GM03348 (cell line): Measurements from ENCODE around the gene SYNPO2.
A peak's percentile ranks its signal among the peaks of the same experiment; 100 is the strongest.
"Not testable (repeated sequence)": the region's sequence is repeated elsewhere in the genome, so short reads cannot be mapped to it uniquely, and the experiment has no call there.

ENCODE experiments used
- DNase-seq: peaks from one replicate; pipeline ENCODE4 v3.0.0; 2012; ENCODE audit warnings: low spot score

Gene SYNPO2

GRCh38 chr4:119067670-119068360 lies 179.2 kb downstream of the SYNPO2 start:
- not testable (repeated sequence) for DNase-seq

- DNase-seq = no peak
These were observed 179.9 kb downstream of the SYNPO2 start for GRCh38 chr4:119068529-119068962.

GRCh38 chr4:119070301-119070700 lies 181.6 kb downstream of the SYNPO2 start:
- no peak for DNase-seq

- no peak for DNase-seq
These were observed 192.3 kb downstream of the SYNPO2 start for GRCh38 chr4:119080721-119081541.

- no peak for DNase-seq
These were observed 192.8 kb downstream of the SYNPO2 start for GRCh38 chr4:119081542-119081859.

GRCh38 chr4:119081943-119082342 lies 193.3 kb downstream of the SYNPO2 start:
- DNase-seq = no peak

- no peak for DNase-seq
These were observed 194.0 kb downstream of the SYNPO2 start for GRCh38 chr4:119082661-119083060.

- DNase-seq = no peak
These were observed 195.9 kb downstream of the SYNPO2 start for GRCh38 chr4:119084513-119084912.

- peak; percentile 31 for DNase-seq
These were observed 198.5 kb downstream of the SYNPO2 start for GRCh38 chr4:119087121-119087520.

GRCh38 chr4:119087656-119088055 lies 199.0 kb downstream of the SYNPO2 start:
- no peak for DNase-seq

- no peak for DNase-seq
These were observed 204.6 kb downstream of the SYNPO2 start for GRCh38 chr4:119093042-119093827.

- no peak for DNase-seq
These were observed 208.7 kb downstream of the SYNPO2 start for GRCh38 chr4:119097282-119097900.

GRCh38 chr4:119098306-119098705 lies 209.7 kb downstream of the SYNPO2 start:
- DNase-seq = no peak

GRCh38 chr4:119099227-119099810 lies 210.7 kb downstream of the SYNPO2 start:
- DNase-seq = peak; percentile 52

GRCh38 chr4:119100655-119101054 lies 212.0 kb downstream of the SYNPO2 start:
- DNase-seq = no peak

- DNase-seq = peak; percentile 82
These were observed 214.6 kb downstream of the SYNPO2 start for GRCh38 chr4:119103263-119103662.

GRCh38 chr4:119104644-119105273 lies 216.1 kb downstream of the SYNPO2 start:
- no peak for DNase-seq

GRCh38 chr4:119105605-119106004 lies 217.0 kb downstream of the SYNPO2 start:
- no peak for DNase-seq

- DNase-seq = no peak
These were observed 217.7 kb downstream of the SYNPO2 start for GRCh38 chr4:119106036-119107000.

- no peak for DNase-seq
These were observed 221.5 kb downstream of the SYNPO2 start for GRCh38 chr4:119110121-119110520.
